IPS DF 4.7 (cell line): ENCODE data around the gene ZNF687.

Source experiments
- DNase-seq: peaks from one replicate; pipeline ENCODE4 v3.0.0-alpha.2; 2013; ENCODE audit warnings: low spot score; ENCODE audit errors: extremely low read depth

ZNF687 gene

GRCh38 chr1:151312826-151313225 is 30.7 kb downstream of the ZNF687 start:
- no peak for DNase-seq

- no peak for DNase-seq
Measured at GRCh38 chr1:151313501-151313900, 31.4 kb downstream of the ZNF687 start.

- no peak for DNase-seq
Measured at GRCh38 chr1:151314137-151314875, 32.2 kb downstream of the ZNF687 start.

DNA sequence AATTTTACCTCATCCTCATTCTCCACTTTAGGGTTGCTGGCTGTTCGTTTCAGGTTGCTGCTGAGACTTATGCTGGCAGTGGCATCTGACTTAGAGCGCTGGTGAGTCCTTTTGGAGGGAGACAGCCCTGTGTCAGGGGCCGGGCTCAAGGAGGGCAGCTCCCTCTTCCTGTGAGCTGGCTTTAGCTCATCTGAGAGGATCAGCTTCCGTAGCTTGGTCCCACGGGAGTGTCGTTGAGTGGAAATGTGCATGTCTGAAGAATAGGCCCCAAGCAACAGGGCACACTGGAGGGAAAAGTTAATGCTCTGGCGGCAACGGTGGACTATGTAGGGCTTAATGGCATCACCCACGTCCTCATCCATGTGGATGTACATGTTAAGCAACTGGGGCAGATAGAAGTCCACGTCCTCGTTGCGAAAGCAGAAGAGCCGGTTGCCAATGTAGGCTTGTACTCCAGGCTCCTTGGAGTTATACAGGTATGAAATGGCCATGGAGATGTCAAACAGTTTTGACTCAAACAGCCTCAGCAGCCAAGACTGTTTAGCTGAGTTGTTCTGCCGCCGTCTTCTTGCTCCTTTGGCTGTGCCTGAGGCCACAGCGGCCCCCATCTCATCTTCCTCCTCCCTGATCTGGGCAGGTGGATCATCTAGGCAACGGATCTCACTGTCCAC is 33.6 kb downstream of the ZNF687 start:
- no peak for DNase-seq

DNA sequence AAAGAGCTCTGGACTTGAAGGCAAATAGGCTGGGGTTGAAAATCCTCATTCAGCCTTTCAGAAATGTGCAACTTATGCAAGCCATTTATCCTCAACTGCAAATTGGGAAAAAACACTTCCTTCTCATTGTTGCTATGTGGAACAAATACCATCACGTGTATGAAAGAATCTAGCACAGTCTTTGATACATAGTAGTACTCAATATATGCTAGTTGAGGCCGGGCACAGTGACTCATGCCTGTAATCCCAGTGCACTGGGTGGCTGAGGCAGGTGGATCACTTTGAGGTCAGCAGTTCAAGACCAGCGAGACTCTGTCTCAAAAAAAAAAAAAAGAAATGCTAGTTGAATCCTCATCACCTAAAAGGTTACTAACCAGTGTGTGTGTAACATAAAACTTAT is 36.9 kb downstream of the ZNF687 start:
- DNase-seq: no peak

GRCh38 chr1:151324390-151324930 is 42.4 kb downstream of the ZNF687 start:
- DNase-seq: no peak

- DNase-seq: no peak
Measured at GRCh38 chr1:151325231-151325630, 43.1 kb downstream of the ZNF687 start.

- DNase-seq: no peak
Measured at GRCh38 chr1:151325646-151326429, 43.7 kb downstream of the ZNF687 start.

DNA sequence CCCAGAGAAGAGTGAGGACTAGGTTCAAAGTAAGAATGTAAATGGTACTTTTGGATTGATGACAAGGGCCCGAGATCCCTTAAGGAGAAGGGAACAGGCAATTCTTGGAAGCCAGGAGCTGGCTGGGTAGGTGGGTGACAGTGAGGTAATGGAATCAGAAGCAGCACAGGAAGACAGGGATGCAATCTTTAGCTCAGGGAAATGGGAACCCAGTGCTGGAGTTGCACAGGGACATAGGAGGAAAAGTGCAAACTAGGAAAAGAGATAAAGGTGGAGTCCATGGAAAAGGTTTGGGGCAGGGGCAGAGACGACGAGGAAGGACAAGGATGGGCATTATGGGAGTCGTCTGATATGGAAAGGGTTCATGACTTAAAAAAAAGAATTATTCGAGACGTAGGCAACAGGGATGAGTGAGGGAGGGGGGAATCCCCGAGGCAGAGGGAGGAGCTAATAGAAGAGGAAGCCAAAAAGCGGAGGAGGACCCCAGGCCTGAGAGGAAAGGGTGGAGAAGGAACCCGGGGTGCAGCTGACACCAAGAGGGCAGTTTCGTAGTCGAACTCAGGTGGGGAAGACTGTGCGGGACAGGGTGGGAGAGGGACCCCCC is 44.6 kb downstream of the ZNF687 start:
- DNase-seq: no peak

- peak; percentile 93 for DNase-seq
Measured at GRCh38 chr1:151327223-151327902, 45.3 kb downstream of the ZNF687 start, which contains the start of gene PI4KB. PI4KB (minus strand) TSS chr1:151327416; CDS start chr1:151316481, 10,935 bp downstream.

DNA sequence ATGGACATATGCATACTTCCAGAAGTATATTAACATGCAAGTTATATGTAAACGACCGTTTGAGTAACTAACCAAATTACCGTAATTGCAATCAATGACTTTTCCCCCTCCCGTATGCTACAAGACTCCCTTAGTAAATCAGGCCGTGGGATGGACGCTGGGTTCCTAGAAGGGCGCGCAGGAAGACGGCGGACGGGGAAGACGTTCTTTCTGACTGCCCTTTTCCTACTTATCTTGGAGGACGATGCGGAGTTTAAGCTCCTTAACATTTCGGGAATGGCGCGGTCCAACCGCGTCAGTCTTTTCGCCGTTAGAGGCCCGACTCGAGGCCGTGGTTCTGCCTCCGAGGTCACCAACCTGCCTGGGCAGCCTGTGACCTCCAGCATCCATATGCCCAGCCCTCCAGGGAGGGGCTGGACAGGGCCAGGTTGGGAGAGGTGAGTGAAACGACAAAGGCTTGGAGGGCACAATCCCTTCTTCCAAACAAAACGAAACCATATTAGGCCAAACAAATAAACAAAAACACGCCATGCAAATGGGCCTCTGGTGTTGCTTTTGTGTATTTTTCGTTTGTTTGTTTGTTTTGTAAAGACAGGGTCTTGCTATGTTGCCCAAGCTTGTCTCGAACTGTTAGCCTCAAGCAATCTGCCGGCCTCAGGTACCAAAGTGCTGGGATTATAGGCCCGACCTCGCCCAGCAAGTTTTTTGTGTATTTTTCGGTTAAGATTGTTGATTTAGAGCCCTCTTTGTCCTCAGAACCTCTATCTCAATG is 46.0 kb downstream of the ZNF687 start:
- DNase-seq: no peak

- no peak for DNase-seq
Measured at GRCh38 chr1:151334822-151335221, 52.7 kb downstream of the ZNF687 start.

- no peak for DNase-seq
Measured at GRCh38 chr1:151336556-151336955, 54.5 kb downstream of the ZNF687 start.

GRCh38 chr1:151340870-151341754 is 59.0 kb downstream of the ZNF687 start:
- DNase-seq: no peak
